Heart right ventricle (tissue), 16 donors: Measurements from ENCODE around the gene UGT1A3. TPM values are rescaled to one million over a fixed set of nuclear protein-coding genes. Genes with fewer than 3 reads are reported as not detected.

ENCODE experiments used
- ATAC-seq, 8 donors: fragments of 200-7000 bp; cut with Tn5 transposase; one replicate each; pipeline ENCODE4 v1.9.1; 2020; ENCODE audit warnings: mild to moderate bottlenecking in 8 of 8, moderate library complexity in 8 of 8, moderate number of reproducible peaks in 1 of 8
- DNase-seq, 2 donors: peaks; one replicate each; pipeline ENCODE4 v3.0.0-alpha.2; 2020
- H3K27ac ChIP-seq, 10 donors: fragments of 200-600 bp; sonication (generic) in 2 of 10; one replicate each; pipeline versions ENCODE4 v1.5.0 to v1.8.0; 2020 to 2022; ENCODE audit warnings: mild to moderate bottlenecking in 3 of 10
- H3K27me3 ChIP-seq, 7 donors: fragments of 200-600 bp; one replicate each; pipeline ENCODE4 v1.8.0; 2021 to 2022; ENCODE audit warnings: mild to moderate bottlenecking in 2 of 7
- H3K36me3 ChIP-seq, 9 donors: fragments of 200-600 bp; sonication (generic) in 1 of 9; one replicate each; pipeline versions ENCODE4 v1.5.0 to v1.8.0; 2020 to 2022; ENCODE audit warnings: mild to moderate bottlenecking in 2 of 9
- H3K4me1 ChIP-seq, 9 donors: fragments of 200-600 bp; sonication (generic) in 1 of 9; one replicate each; pipeline versions ENCODE4 v1.5.0 to v1.8.0; 2020 to 2022; ENCODE audit warnings: mild to moderate bottlenecking in 4 of 9
- H3K4me3 ChIP-seq, 10 donors: fragments of 200-600 bp; sonication (generic) in 2 of 10; one replicate each; pipeline versions ENCODE4 v1.5.0 to v1.8.0; 2020 to 2022; ENCODE audit warnings: mild to moderate bottlenecking in 7 of 10, moderate library complexity in 2 of 10
- H3K9me3 ChIP-seq, 11 donors: fragments of 200-600 bp in 10 of 11; sonication (generic) in 2 of 11; one replicate each; pipeline versions ENCODE4 v1.5.0 to v1.8.0; 2013 to 2022; ENCODE audit warnings: mild to moderate bottlenecking in 2 of 11, control low read depth in 1 of 11, moderate library complexity in 1 of 11
- CTCF ChIP-seq, 9 donors: fragments of 200-600 bp; sonication (generic) in 2 of 9; IDR thresholded peaks; one replicate each; pipeline versions ENCODE4 v1.5.0 to v1.8.0; 2021 to 2022; ENCODE audit warnings: antibody characterized with exemption in 9 of 9, mild to moderate bottlenecking in 5 of 9, moderate library complexity in 1 of 9
- WGBS, 2 donors: extraction: QIAGEN DNeasy Blood & Tissue Kit; methylation state at CpG; one replicate each; pipeline ENCODE4 v1.1.7; 2013; ENCODE audit warnings: inconsistent platforms in 1 of 2; 5-methylcytosine and 5-hydroxymethylcytosine counted together
- intact Hi-C, 10 donors: fragments of 100-400 bp; cut with DNase I; formaldehyde crosslinking; loops; one replicate each; pipeline versions ENCODE4 v1.11.1 to v1.14.2; 2022
- polyA plus RNA-seq, 2 donors: library from polyadenylated mRNA; stranded (reverse); fragments of 200-250 nt; gene quantifications; one replicate each; pipeline ENCODE4 v1.2.3, GENCODE V29; 2013
- total RNA-seq, 10 donors: library from RNA; stranded (reverse); fragmentation: NEBNext Ultra II Directional in 3 of 10; extraction: Animal tissue kit (Norgen Biotek cat#: 25700) in 3 of 10; gene quantifications; one replicate each; pipeline versions ENCODE4 v1.2.1 to v1.2.4, GENCODE V29; 2021 to 2023
- donor health status: Arrhythmogenic right ventricular cardiomyopathy.
- donor health status: ischemic (EF 13 %, LVEDD 7.1; RV severe dilation, severe dysfunction).
- donor health status: healthy with polysubstance abuse.
- donor health status: DM: no; HTN: yes; CAD: no.
- donor health status: DM: no; HTN: no; CAD: no.
- donor health status: ischemic (EF 25% LVEDD 6.9; RV normal size, moderate dysfunction).
- donor health status: ischemic (EF 25% LVEDD 5.7; RV mildly dilated, moderate dysfunction).
- donor health status: healthy.
- donor health status: DM: yes; HTN: yes; CAD: no.
- donor health status: Ischemic cardiomyopathy.
- donor health status: ischemic (EF 35%, LVEDD 5.7; RV mildly dilated, moderate dysfunction).
- donor health status: nonischemic (EF 11% LVEDD 7.7; RV severe dilation, severe dysfunction).
- donor health status: DM: yes; HTN: yes; CAD: no.
- donor health status: PGD.
- donor health status: ischemic (EF 29% LVEDD 5.4; RV normal size, mild dysfunction).
- donor health status: nonischemic (EF 23%, LVEDD 6.1; RV moderate dilation, normal function).

Gene UGT1A3
- total and polyA plus RNA-seq, 12 donors: not detected

- intact Hi-C loops: no loop called here
- 85% methylated on average over 5 of the region's 5 CpGs for WGBS, 2 donors
- ATAC-seq: no peak
- H3K4me1 ChIP-seq: no peaks in the 10 kb centered on the region
- H3K36me3 ChIP-seq: no peaks in the 10 kb centered on the region
- no peak for TF ChIP-seq CTCF (IDR thresholded peaks at IDR 0.05)
- DNase-seq: no peak
- peaks cover 0 to 8% (median 0%) of the 10 kb centered on the region in 11 donors for H3K9me3 ChIP-seq
- no peak overlapping the region for H3K27ac ChIP-seq
- H3K4me3 ChIP-seq: no peak overlapping the region
- H3K27me3 ChIP-seq: peaks cover 0 to 26% (median 0%) of the 10 kb centered on the region in 7 donors
Observed at GRCh38 chr2:233708942-233709341, 19.9 kb upstream of the UGT1A3 start.

DNA sequence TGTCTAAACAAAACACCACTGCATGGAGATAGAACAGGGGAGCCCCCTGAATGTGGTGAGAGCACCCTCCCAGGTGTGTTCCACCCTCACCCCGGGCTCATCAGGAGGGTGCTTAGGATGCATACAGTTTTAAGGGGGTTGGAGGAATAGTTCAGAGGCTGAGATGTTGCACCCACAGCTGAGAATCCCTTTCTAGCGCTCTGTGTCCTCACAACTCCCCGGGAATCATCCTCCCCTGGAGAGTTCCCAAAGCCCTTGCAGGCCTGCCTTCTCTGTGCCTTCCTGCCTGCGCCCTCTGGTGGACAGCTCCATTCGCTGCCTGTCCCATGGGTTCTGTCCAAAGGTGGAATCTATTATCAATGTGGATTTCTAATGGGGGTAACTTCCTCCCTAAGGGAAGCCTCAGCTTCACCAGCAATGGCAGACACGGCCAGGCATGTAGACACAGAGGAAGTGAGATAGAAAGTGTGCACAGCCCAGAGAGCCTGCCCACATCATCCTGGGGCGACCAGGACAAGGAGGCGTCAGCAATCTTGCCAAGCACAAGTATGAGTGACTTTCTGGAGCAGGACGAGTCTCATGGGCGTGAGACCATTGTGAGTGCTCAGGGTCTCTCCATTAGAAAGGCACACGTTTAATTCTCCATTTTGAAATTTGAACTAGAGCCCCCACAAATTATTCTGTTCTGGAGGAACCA lies 17.4 kb upstream of the UGT1A3 start:
- WGBS, 2 donors: 34 to 37% methylated on average over 11 of the region's 11 CpGs
- DNase-seq (peak; percentile 71 to 72), ATAC-seq (peak; percentile 51 to 89 (median 78))
- no peaks in the 10 kb centered on the region for H3K9me3 ChIP-seq
- peak; percentile 40 to 88 (median 77) for TF ChIP-seq CTCF (IDR thresholded peaks at IDR 0.05)
- H3K27me3 ChIP-seq: peaks cover 0 to 33% (median 5%) of the 10 kb centered on the region in 7 donors
- intact Hi-C loops: no loop called here
- no peak overlapping the region for H3K27ac ChIP-seq
- no peak overlapping the region for H3K4me3 ChIP-seq
- H3K36me3 ChIP-seq: no peaks in the 10 kb centered on the region
- H3K4me1 ChIP-seq: no peaks in the 10 kb centered on the region

GRCh38 chr2:233712611-233713261 lies 16.1 kb upstream of the UGT1A3 start, which contains the start of gene UGT1A5:
Gene UGT1A5, plus strand, starts transcription at chr2:233712907. Its CDS starts 85 bp downstream, at chr2:233712992.
- Histone ChIP-seq H3K36me3 (no peaks in the 10 kb centered on the region), H3K4me3 (no peak within 1 kb of the TSS), H3K4me1 (no peaks in the 10 kb centered on the region), H3K9me3 (no peaks in the 10 kb centered on the region), H3K27me3 (peaks cover 0 to 30% (median 18%) of the 10 kb centered on the region in 7 donors), H3K27ac (no peak within 1 kb of the TSS)
- intact Hi-C loops: no loop called here
- no peak for TF ChIP-seq CTCF (IDR thresholded peaks at IDR 0.05)
- no peak for ATAC-seq
- 80 to 81% methylated on average over 14 of the region's 14 CpGs for WGBS, 2 donors
- no peak for DNase-seq

- ATAC-seq (no peak), DNase-seq (no peak)
- 81 to 86% methylated on average over 7 of the region's 7 CpGs for WGBS, 2 donors
- no peaks in the 10 kb centered on the region for H3K36me3 ChIP-seq
- peaks cover 0 to 29% (median 20%) of the 10 kb centered on the region in 7 donors for H3K27me3 ChIP-seq
- no peak overlapping the region for H3K4me3 ChIP-seq
- H3K4me1 ChIP-seq: no peaks in the 10 kb centered on the region
- H3K27ac ChIP-seq: no peak overlapping the region
- TF ChIP-seq CTCF (IDR thresholded peaks at IDR 0.05): no peak
- no peaks in the 10 kb centered on the region for H3K9me3 ChIP-seq
- intact Hi-C loops: no loop called here
Observed at GRCh38 chr2:233713262-233713615, 15.6 kb upstream of the UGT1A3 start.
